Epithelial cell of prostate (primary cell): ENCODE data around the gene STARD3.

Experiments
- DNase-seq: peaks from one replicate; pipeline ENCODE4 v3.0.0-alpha.2; 2011; ENCODE audit warnings: low read depth, low spot score
- H3K27ac ChIP-seq: fragments of 450-650 bp; 2 replicates; pipeline ENCODE4 v1.5.1; 2017; ENCODE audit warnings: mild to moderate bottlenecking

The STARD3 gene

GRCh38 chr17:39667945-39668924 is 31.3 kb downstream of the STARD3 start, which contains the start of gene PNMT:
Gene PNMT, plus strand, starts transcription at chr17:39668453. Its CDS starts 23 bp downstream, at chr17:39668476.
- DNase-seq = no peak
- no peak within 1 kb of the TSS for H3K27ac ChIP-seq

GRCh38 chr17:39669897-39670735 is 33.2 kb downstream of the STARD3 start:
- no peak for DNase-seq
- H3K27ac ChIP-seq = no peak overlapping the region

- H3K27ac ChIP-seq = no peak overlapping the region
- DNase-seq = no peak
Observed at GRCh38 chr17:39670746-39671145, 33.8 kb downstream of the STARD3 start.

GRCh38 chr17:39671651-39672521 is 34.9 kb downstream of the STARD3 start:
- no peak for DNase-seq
- H3K27ac ChIP-seq = no peak overlapping the region

- H3K27ac ChIP-seq = no peak overlapping the region
Observed at GRCh38 chr17:39672522-39673334, 35.8 kb downstream of the STARD3 start.

GRCh38 chr17:39673335-39674081 is 36.6 kb downstream of the STARD3 start:
- H3K27ac ChIP-seq = no peak overlapping the region
- no peak for DNase-seq

More at GRCh38 chr17:39672522-39673334, 35.8 kb downstream of the STARD3 start:
- no peak for DNase-seq

- no peak for DNase-seq
- H3K27ac ChIP-seq = no peak overlapping the region
Observed at GRCh38 chr17:39674179-39674578, 37.2 kb downstream of the STARD3 start.

GRCh38 chr17:39674702-39675389 is 37.9 kb downstream of the STARD3 start:
- no peak for DNase-seq
- H3K27ac ChIP-seq = peak overlapping the region; percentile 7

- DNase-seq = no peak
- peak overlapping the region; percentile 7 for H3K27ac ChIP-seq
Observed at GRCh38 chr17:39675390-39676082, 38.6 kb downstream of the STARD3 start.

- DNase-seq = no peak
- H3K27ac ChIP-seq = no peak overlapping the region
Observed at GRCh38 chr17:39676198-39676819, 39.4 kb downstream of the STARD3 start.

GRCh38 chr17:39677072-39677471 is 40.1 kb downstream of the STARD3 start:
- DNase-seq = no peak
- H3K27ac ChIP-seq = no peak overlapping the region

- no peak for DNase-seq
- no peak overlapping the region for H3K27ac ChIP-seq
Observed at GRCh38 chr17:39677542-39678339, 40.8 kb downstream of the STARD3 start.

GRCh38 chr17:39678340-39679116 is 41.6 kb downstream of the STARD3 start:
- H3K27ac ChIP-seq = no peak overlapping the region
- no peak for DNase-seq

GRCh38 chr17:39679521-39680192 is 42.7 kb downstream of the STARD3 start:
- H3K27ac ChIP-seq = no peak overlapping the region
- no peak for DNase-seq
